ENCODE measurements around the gene BICDL2.
A peak's percentile ranks its signal among the peaks of the same experiment; 100 is the strongest.

BICDL2 gene

DNA sequence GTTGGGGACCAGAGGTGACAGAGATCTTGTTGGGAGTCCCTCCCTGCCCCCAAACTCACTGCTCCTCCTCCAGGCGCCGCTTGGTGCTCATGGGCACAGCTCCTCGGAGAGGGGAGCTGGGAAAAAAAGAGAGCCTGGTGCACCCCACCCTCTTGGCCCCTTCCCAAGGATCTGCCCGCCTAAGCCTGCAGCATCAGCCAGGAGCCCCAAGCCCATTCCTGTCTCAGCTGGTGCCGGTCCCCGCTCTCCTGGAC is 13.4 kb downstream of the BICDL2 start:
- no peak for DNase-seq

DNA sequence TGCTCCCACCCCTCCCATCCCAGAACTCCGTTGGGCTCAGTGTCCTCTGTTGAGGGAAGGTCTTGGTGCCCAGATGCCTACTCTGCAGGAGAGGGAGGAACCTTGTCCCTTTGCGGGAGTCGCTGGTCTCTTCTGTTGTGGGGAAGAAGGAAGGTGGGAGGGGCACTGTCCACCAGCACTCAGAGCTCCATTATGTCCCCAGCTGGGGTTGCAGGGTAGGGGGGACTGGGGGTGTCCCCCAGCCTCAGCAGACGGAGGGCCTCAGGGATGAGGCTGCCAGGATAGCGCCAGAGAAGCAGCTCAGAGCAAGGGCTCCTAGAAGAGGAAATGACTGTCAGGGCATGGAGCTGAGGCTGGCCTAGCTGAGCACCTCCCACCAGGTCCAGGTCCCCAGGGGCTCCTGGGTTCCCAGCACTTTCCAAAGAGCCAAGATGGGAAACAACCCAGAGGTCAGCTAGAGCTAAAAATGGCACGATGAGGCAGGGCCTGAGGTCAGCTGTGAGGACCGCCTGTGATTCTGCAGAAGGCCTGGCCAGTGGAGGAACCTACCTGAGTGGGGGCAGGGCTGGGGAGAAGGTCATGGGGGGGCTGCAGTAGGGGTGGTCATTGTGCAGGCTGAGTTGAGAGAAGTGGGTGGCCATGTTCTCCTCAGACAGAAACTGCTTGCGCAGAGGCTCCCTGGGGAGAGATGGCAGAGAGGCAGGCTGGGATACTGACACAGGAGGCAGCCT is 13.9 kb downstream of the BICDL2 start:
- no peak for DNase-seq

GRCh38 chr16:3022208-3022683 is 14.5 kb downstream of the BICDL2 start:
- DNase-seq, result peak; percentile 97

- peak; percentile 92 for DNase-seq
Observed at GRCh38 chr16:3021449-3022207, 15.1 kb downstream of the BICDL2 start.

DNA sequence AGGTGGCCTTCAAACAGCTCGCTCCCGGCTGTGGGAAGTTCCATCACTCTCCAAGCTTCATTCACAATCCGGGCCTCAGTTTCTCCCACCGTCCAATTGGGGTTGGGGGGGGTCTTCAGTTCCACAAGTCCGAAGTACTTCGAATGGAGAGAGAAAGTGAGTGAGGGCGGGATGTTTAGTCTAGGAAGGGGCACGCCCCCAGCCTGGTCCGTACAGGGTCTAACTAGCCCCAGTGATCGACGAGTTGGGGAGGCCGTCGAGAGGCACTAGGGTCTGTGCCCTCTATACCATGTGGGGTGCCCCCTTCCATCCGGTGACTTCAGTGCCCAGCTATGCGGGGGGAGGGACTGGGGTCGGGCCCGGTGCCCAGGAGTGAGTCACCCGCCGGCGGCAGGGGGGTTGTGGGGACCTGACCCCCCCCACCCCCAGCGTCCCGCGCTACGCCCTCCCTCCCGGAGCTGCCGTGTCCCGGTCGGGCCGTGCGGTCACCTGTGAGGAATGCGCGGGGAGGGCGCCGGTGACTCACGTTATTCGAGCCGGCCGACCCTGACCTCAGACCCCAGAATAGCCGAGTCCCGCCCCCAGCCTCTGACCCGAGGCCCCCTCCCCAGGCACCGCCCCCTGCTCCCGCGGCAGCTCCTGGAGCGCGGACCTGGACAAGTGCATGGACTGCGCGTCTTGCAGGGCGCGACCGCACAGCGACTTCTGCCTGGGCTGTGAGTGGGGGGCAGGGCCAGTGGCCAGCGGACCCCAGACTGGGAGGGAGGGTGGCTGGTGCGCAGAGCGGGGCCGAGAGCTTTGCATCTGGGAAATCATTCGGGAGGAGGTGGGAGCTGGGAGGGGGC is 15.9 kb downstream of the BICDL2 start:
- DNase-seq, result peak; percentile 99

DNA sequence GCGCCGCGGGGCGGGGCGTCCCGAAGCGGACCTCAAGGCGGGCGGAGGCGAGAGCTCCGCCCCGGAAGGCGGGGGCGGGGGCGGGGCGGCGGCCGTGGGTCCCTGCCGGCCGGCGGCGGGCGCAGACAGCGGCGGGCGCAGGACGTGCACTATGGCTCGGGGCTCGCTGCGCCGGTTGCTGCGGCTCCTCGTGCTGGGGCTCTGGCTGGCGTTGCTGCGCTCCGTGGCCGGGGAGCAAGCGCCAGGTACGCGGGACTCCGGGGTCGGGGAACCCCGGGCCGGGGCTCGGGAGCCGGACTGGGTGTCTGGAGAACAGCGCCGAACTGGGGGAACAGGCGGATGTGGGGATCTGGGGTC is 16.5 kb downstream of the BICDL2 start, which contains the start of gene TNFRSF12A:
TNFRSF12A (plus strand) TSS at position 122 of the 357 bp plus-strand sequence; CDS start at position 152, 30 bp downstream.
- peak; percentile 91 for DNase-seq

- no peak for DNase-seq
Observed at GRCh38 chr16:3019594-3020246, 17.0 kb downstream of the BICDL2 start.

DNA sequence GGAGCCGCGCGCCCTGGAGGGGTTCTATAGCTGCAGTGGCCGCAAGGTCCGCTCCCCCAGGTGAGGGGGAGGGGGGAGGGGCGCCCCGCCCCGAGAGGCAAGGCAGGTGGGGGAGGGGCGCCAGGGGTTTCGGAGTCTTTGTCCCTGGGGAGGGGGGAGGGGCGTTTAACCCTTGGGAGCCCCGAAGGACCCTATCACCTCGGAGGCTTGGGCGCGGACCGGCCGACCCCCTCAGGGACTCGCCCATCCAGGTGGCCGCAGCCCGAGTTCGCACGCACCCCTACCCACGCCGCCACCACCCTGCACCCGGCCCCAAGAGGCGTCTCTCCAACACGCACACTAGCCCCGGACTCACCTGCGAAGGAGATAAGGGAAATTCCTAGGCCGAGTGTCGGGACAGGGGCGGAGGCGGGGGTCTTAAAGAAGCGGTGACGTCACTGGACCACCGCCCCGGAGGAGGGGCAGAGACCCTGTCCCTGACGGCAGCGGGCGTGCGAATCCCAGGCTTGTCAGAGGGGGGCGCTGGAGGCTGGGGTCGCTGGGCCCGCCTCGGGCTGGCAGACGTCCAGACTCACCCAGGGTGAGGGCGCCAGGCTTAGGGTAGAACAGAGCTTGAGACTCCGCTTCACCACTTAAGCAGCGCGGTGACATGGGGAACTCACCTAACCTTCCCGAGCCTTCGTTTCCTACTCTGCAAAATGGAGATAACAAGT is 18.8 kb downstream of the BICDL2 start, which contains the start of gene CLDN6:
CLDN6 (minus strand) TSS at position 390 of the 713 bp plus-strand sequence. CDS start 2,162 bp downstream, outside the sequence.
- peak; percentile 98 for DNase-seq

- no peak for DNase-seq
Observed at GRCh38 chr16:3017344-3017743, 19.4 kb downstream of the BICDL2 start.

- DNase-seq, result no peak
Observed at GRCh38 chr16:3015865-3016521, 20.8 kb downstream of the BICDL2 start.

GRCh38 chr16:3014971-3015370 is 21.8 kb downstream of the BICDL2 start:
- no peak for DNase-seq

DNA sequence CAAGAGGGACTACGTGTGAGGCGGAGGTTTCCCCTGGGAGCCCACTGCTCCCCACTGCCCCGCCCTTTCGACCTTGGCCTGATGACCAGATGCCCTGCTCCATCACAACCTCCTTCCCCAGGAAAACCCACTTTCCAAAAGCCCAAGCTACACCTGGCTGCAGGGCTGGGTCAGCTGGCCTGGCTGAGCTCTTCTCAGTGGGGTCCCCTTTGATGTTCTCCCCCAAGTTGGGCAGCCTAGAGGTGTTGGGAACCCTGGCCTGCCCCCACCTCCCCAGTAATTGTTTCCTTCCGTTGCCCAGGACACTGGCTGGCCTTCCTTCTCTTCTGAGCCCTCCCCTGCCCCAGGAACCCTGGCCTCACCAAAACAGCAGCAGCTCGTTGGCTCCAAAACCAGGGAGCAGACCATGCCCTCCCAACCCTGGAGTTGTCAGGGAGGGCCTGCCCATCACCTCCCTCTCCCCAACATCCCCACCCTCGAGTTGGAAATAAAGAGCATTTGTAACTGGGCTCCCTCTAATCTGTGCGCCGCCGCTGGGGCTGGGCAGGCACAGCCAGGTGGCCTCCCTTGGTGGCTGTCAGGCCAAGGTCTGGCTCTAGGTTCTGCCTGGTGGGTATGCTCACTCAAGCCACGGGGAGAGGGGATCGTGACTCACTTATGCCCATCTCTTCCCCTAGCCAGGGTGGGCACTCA is 22.6 kb downstream of the BICDL2 start:
- DNase-seq, result no peak

DNA sequence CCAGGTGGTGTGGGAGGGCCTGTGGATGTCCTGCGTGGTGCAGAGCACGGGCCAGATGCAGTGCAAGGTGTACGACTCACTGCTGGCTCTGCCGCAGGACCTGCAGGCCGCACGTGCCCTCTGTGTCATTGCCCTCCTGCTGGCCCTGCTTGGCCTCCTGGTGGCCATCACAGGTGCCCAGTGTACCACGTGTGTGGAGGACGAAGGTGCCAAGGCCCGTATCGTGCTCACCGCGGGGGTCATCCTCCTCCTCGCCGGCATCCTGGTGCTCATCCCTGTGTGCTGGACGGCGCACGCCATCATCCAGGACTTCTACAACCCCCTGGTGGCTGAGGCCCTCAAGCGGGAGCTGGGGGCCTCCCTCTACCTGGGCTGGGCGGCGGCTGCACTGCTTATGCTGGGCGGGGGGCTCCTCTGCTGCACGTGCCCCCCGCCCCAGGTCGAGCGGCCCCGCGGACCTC is 23.2 kb downstream of the BICDL2 start:
- DNase-seq, result peak; percentile 81

DNA sequence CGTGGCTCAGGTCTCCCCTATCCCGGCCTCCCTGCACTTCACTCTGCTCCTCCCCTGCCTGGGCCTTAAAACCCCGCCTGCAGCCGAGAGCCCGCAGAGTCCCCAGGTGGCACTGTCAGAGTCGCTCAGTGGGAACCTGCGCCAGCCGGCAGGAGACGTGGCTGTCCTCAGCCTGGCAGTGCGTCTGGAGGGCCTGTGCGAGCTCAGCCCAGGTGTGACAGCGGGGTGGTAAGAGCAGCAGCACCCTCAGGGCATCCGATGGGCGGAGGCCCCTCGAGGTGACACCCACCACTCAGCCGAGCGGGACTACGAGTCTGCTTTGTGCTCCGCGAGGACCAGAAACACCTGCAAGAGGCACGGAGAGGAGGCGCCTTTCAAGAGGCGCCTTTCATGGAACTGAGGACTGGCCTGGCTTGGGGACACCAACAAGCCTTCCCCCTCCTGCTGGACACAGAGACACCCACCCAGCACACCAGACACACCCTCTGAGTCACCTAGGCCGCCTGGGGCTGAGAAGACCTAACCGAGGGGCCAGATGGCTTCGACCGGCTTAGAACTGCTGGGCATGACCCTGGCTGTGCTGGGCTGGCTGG is 23.8 kb downstream of the BICDL2 start, which contains the start of gene CLDN9:
CLDN9 (plus strand) TSS at position 96 of the 593 bp plus-strand sequence; CDS start at position 536, 440 bp downstream.
- peak; percentile 92 for DNase-seq

DNA sequence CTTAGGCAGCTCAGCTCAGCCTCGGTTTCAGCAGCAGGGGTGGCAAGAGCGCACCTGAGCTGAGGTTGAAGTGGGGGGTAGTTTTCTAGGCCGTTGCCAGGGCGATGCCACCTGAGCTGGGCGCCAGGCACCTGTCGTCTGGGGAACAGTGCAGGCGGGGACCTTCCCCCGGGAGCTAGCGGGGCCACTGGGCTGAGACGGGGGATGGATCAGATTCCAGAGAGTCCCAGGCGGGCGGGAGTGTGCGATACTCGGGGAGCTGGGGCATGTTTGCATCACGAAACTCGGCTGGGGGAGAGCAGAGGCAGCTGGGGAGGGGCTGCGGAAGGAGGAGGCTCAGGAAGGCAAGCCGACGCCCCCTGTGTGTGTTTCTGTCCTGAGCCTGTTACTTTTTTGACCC is 24.5 kb downstream of the BICDL2 start:
- no peak for DNase-seq

GRCh38 chr16:3010510-3010909 is 26.2 kb downstream of the BICDL2 start:
- no peak for DNase-seq

- peak; percentile 99 for DNase-seq
Observed at GRCh38 chr16:3009568-3010390, 27.0 kb downstream of the BICDL2 start.

DNA sequence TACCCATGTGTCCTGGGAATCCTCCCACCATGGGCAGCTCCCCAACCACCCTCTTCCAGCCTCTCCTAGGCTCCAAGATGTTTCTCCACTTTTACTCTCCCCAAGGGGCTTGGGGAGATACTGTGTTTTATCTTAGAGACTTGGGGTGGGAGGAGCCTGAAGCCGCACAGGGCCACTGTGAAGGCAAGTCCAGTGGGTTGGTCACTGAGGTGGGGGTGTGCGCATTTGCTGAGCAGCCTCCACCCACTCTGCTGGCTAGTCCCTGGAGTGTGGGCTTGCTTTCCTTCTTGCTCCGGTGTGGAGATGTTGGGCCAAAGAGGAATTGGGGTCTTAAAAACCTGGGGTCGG is 28.1 kb downstream of the BICDL2 start:
- no peak for DNase-seq

- peak; percentile 74 for DNase-seq
Observed at GRCh38 chr16:3007957-3008689, 28.6 kb downstream of the BICDL2 start.
